HepG2 (cell line): ENCODE data around the gene AHSG. TPM values are rescaled to one million over a fixed set of nuclear protein-coding genes. Genes with fewer than 3 reads are reported as not detected.
A peak's percentile ranks its signal among the peaks of the same experiment; 100 is the strongest.

Source experiments
- ATF7-NPFF ChIP-seq: sonication (generic); formaldehyde crosslinking; IDR thresholded peaks from 2 replicates; pipeline ENCODE4 v1.8.1; 2023; ENCODE audit warnings: mild to moderate bottlenecking, low read depth, missing genetic modification reagents, moderate library complexity
- BATF2 ChIP-seq: sonication (generic); formaldehyde crosslinking; IDR thresholded peaks from 2 replicates; pipeline ENCODE4 v1.8.0; 2022; ENCODE audit warnings: mild to moderate bottlenecking, missing genetic modification reagents, moderate library complexity
- HNRNPL ChIP-seq: fragments of 200-400 bp; formaldehyde crosslinking; IDR thresholded peaks from 2 replicates; pipeline ENCODE4 v1.6.1; 2017; ENCODE audit warnings: mild to moderate bottlenecking, low read depth, low read length
- NFIB ChIP-seq: sonication (generic); formaldehyde crosslinking; IDR thresholded peaks from 2 replicates; pipeline ENCODE4 v1.9.0; 2021; ENCODE audit warnings: missing genetic modification reagents, mild to moderate bottlenecking, borderline replicate concordance
- NFIC ChIP-seq: IDR thresholded peaks from 2 replicates; pipeline ENCODE4 v1.6.1; 2012; ENCODE audit warnings: mild to moderate bottlenecking, low read length, inconsistent platforms
- PAF1 ChIP-seq: IDR thresholded peaks from 2 replicates; pipeline ENCODE4 v1.6.1; 2016; ENCODE audit warnings: missing genetic modification reagents, missing compliant biosample characterization
- SNAPC5 ChIP-seq: sonication (generic); formaldehyde crosslinking; IDR thresholded peaks from 2 replicates; pipeline ENCODE4 v1.8.1; 2023; ENCODE audit warnings: mild to moderate bottlenecking, missing genetic modification reagents, borderline replicate concordance
- SOX6 ChIP-seq, 2 experiments: fragments of 450-650 bp in 1 of 2; sonication (generic) in 1 of 2; formaldehyde crosslinking in 1 of 2; IDR thresholded peaks; 2 replicates each; pipeline versions ENCODE4 v1.4.0 to v1.6.1; 2017 to 2020; ENCODE audit warnings: antibody characterized with exemption in 1 of 2, mild to moderate bottlenecking in 1 of 2, missing genetic modification reagents in 1 of 2
- SRSF1 ChIP-seq: fragments of 200-400 bp; formaldehyde crosslinking; optimal IDR thresholded peaks from 2 replicates; pipeline ENCODE3; 2017; ENCODE audit warnings: mild to moderate bottlenecking, low read depth, low read length, moderate library complexity
- SRSF4 ChIP-seq: fragments of 200-400 bp; formaldehyde crosslinking; IDR thresholded peaks from one replicate; pipeline ENCODE4 v1.6.1; 2018; ENCODE audit warnings: mild to moderate bottlenecking, low read depth, low read length, moderate library complexity; ENCODE audit not compliant: poor library complexity, severe bottlenecking
- ZFP1 ChIP-seq: IDR thresholded peaks from 2 replicates; pipeline ENCODE4 v1.6.1; 2016
- ZNF18 ChIP-seq: sonication (generic); formaldehyde crosslinking; IDR thresholded peaks from 2 replicates; pipeline ENCODE4 v1.8.0; 2022; ENCODE audit warnings: mild to moderate bottlenecking, missing genetic modification reagents; ENCODE audit not compliant: insufficient replicate concordance
- ZNF329 ChIP-seq: sonication (generic); formaldehyde crosslinking; IDR thresholded peaks from 2 replicates; pipeline ENCODE4 v1.9.0; 2021; ENCODE audit warnings: low read depth, mild to moderate bottlenecking, missing genetic modification reagents
- ZNF678 ChIP-seq: sonication (generic); formaldehyde crosslinking; IDR thresholded peaks from 2 replicates; pipeline ENCODE4 v1.4.0; 2020; ENCODE audit warnings: mild to moderate bottlenecking, missing genetic modification reagents
- ZNF687 ChIP-seq: sonication (generic); formaldehyde crosslinking; IDR thresholded peaks from 2 replicates; pipeline ENCODE4 v1.5.1; 2020; ENCODE audit warnings: mild to moderate bottlenecking, missing genetic modification reagents, moderate library complexity
- ZNF737 ChIP-seq: sonication (generic); formaldehyde crosslinking; IDR thresholded peaks from 2 replicates; pipeline ENCODE4 v1.5.0; 2020; ENCODE audit warnings: missing genetic modification reagents, mild to moderate bottlenecking, borderline replicate concordance
- ZNF775 ChIP-seq: sonication (generic); formaldehyde crosslinking; IDR thresholded peaks from 2 replicates; pipeline ENCODE4 v1.4.0; 2020; ENCODE audit warnings: missing genetic modification reagents, mild to moderate bottlenecking, moderate library complexity, borderline replicate concordance
- ZNF780A ChIP-seq: sonication (generic); formaldehyde crosslinking; IDR thresholded peaks from 2 replicates; pipeline ENCODE4 v1.8.0; 2022; ENCODE audit warnings: mild to moderate bottlenecking, missing genetic modification reagents, moderate library complexity
- ZSCAN29 ChIP-seq: sonication (generic); formaldehyde crosslinking; conservative IDR thresholded peaks from 2 replicates; pipeline ENCODE4 v1.4.0; 2020; ENCODE audit warnings: mild to moderate bottlenecking, missing genetic modification reagents
- polyA plus RNA-seq, 8 experiments: library from polyadenylated mRNA; depleted of rRNA in 3 of 8; stranded (reverse) in 7 of 8; unstranded in 1 of 8; fragments of >200 nt; fragmentation: Illumina TruSeq in 4 of 8; extraction: Trizol in 4 of 8; gene quantifications; 2 replicates each; pipeline versions ENCODE4 v1.2.1 to v1.2.3, GENCODE V29; 2011 to 2016; ENCODE audit warnings: low read depth in 4 of 8, missing spikeins in 1 of 8, mixed read lengths in 1 of 8; ENCODE audit not compliant: insufficient read depth in 1 of 8
- total RNA-seq, 5 experiments: library from RNA; depleted of rRNA; stranded (reverse); fragments of >200 nt; fragmentation: Illumina TruSeq; extraction: Trizol; gene quantifications; 2 replicates each; pipeline ENCODE4 v1.2.3, GENCODE V29; 2016; ENCODE audit warnings: low read depth in 1 of 5

The AHSG gene
- total and polyA plus RNA-seq, 2 of the 13 experiments (the other 11 are each of a cell fraction or from before 2014, with no cell fraction given) = 2,043 to 19,152 TPM

- TF ChIP-seq SOX6 (IDR thresholded peaks at IDR 0.05) (no peak), SOX6 (CRISPR knock-in tag; IDR thresholded peaks at IDR 0.05) (peak; percentile 5; the same call in 1 of the 2 replicates), BATF2 (CRISPR knock-in tag) (0 out of 2 replicates have a peak, but pooled peaks have one; percentile 80), NFIB (CRISPR knock-in tag) (no peak), ZNF18 (CRISPR knock-in tag) (peak; percentile 14), ZNF678 (CRISPR knock-in tag) (no peak), ZSCAN29 (no peak), SRSF4 (peak; percentile 33), ZNF737 (no peak), ZFP1 (CRISPR knock-in tag) (0 out of 2 replicates have a peak, but pooled peaks have one; percentile 8), SRSF1 (peak; percentile 37), ZNF687 (CRISPR knock-in tag) (peak; percentile 83), ZNF329 (CRISPR knock-in tag) (0 out of 2 replicates have a peak, but pooled peaks have one; percentile 61), HNRNPL (peak; percentile 93), SNAPC5 (CRISPR knock-in tag) (no peak; the same call in 1 of the 2 replicates), ZNF775 (no peak), NFIC (no peak), PAF1 (peak; percentile 79), ATF7-NPFF (CRISPR knock-in tag) (peak; percentile 1; the same call in 1 of the 2 replicates), ZNF780A (CRISPR knock-in tag) (0 out of 2 replicates have a peak, but pooled peaks have one; percentile 58)
These were observed 4.4 kb downstream of the AHSG start (continued) for GRCh38 chr3:186617036-186617946.
